HCEC 1CT (cell line): ENCODE measurements around the gene LRPAP1.
"Not testable (repeated sequence)": the region's sequence is repeated elsewhere in the genome, so short reads cannot be mapped to it uniquely, and the experiment has no call there.

Source experiments
- DNase-seq: peaks from one replicate; pipeline ENCODE4 v3.0.0-alpha.2; 2017

LRPAP1 gene

GRCh38 chr4:3517731-3518510, 14.3 kb downstream of the LRPAP1 start:
- DNase-seq: no peak

- DNase-seq: no peak
Observed at GRCh38 chr4:3516836-3517730, 15.1 kb downstream of the LRPAP1 start.

GRCh38 chr4:3516061-3516835, 16.0 kb downstream of the LRPAP1 start:
- DNase-seq: no peak

- no peak for DNase-seq
Observed at GRCh38 chr4:3515646-3516045, 16.6 kb downstream of the LRPAP1 start.

- no peak for DNase-seq
Observed at GRCh38 chr4:3514806-3515501, 17.3 kb downstream of the LRPAP1 start.

- DNase-seq: no peak
Observed at GRCh38 chr4:3514221-3514780, 17.9 kb downstream of the LRPAP1 start.

- DNase-seq: no peak
Observed at GRCh38 chr4:3513807-3514206, 18.4 kb downstream of the LRPAP1 start.

- no peak for DNase-seq
Observed at GRCh38 chr4:3512719-3513118, 19.5 kb downstream of the LRPAP1 start.

- no peak for DNase-seq
Observed at GRCh38 chr4:3512279-3512678, 19.9 kb downstream of the LRPAP1 start.

GRCh38 chr4:3511601-3512000, 20.6 kb downstream of the LRPAP1 start:
- DNase-seq: not testable (repeated sequence)

- DNase-seq: no peak
Observed at GRCh38 chr4:3511187-3511586, 21.0 kb downstream of the LRPAP1 start.

- DNase-seq: no peak
Observed at GRCh38 chr4:3510481-3510880, 21.7 kb downstream of the LRPAP1 start.

GRCh38 chr4:3508542-3508941, 23.7 kb downstream of the LRPAP1 start:
- DNase-seq: no peak

GRCh38 chr4:3505231-3505630, 27.0 kb downstream of the LRPAP1 start:
- no peak for DNase-seq

- no peak for DNase-seq
Observed at GRCh38 chr4:3502941-3503936, 29.0 kb downstream of the LRPAP1 start.

- no peak for DNase-seq
Observed at GRCh38 chr4:3501825-3502425, 30.3 kb downstream of the LRPAP1 start.

- DNase-seq: no peak
Observed at GRCh38 chr4:3501126-3501824, 30.9 kb downstream of the LRPAP1 start.

GRCh38 chr4:3500634-3501101, 31.6 kb downstream of the LRPAP1 start:
- no peak for DNase-seq

- no peak for DNase-seq
Observed at GRCh38 chr4:3500111-3500510, 32.1 kb downstream of the LRPAP1 start.

GRCh38 chr4:3499710-3500109, 32.5 kb downstream of the LRPAP1 start:
- no peak for DNase-seq
